HCT116 (cell line): ENCODE results near the gene SEMA6B. TPM values are rescaled to one million over a fixed set of nuclear protein-coding genes. Genes with fewer than 3 reads are reported as not detected.
"Not testable (repeated sequence)": the region's sequence is repeated elsewhere in the genome, so short reads cannot be mapped to it uniquely, and the experiment has no call there.

Experiments used
- ATAC-seq: fragments of 200-7000 bp; cut with Tn5 transposase; 2 replicates; pipeline ENCODE4 v1.9.1; 2020; ENCODE audit warnings: mild to moderate bottlenecking, moderate library complexity
- BruUV-seq: library from RNA; stranded (reverse); fragments of 400-500 nt; replicated peaks from 2 replicates; lab custom pipeline; 2021; lab: Mats Ljungman, UMichigan
- CTCF ChIA-PET: fragments of 300-600 bp; sonication (Branson Sonifier 250); formaldehyde crosslinking; loops from one replicate; lab custom pipeline; 2021; ENCODE audit warnings: antibody characterized with exemption; lab: Charles Lee
- POLR2A ChIA-PET: fragments of 300-600, 350-600 bp; sonication (Branson Sonifier 250); formaldehyde crosslinking; loops from one replicate; lab custom pipeline; 2021; ENCODE audit warnings: antibody characterized with exemption; lab: Charles Lee
- RAD21 ChIA-PET, 2 experiments: fragments of 300-600 bp; sonication (Branson Sonifier 250); formaldehyde crosslinking; loops; one replicate each; lab custom pipeline; 2023; ENCODE audit warnings: low total read pairs in 2 of 2; ENCODE audit not compliant: uncharacterized antibody in 2 of 2, unreplicated experiment in 2 of 2, low non-redundant PET in 1 of 2; lab: Charles Lee
- DNase-seq: peaks from one replicate; pipeline ENCODE4 v3.0.0-alpha.2; 2010; ENCODE audit warnings: low read depth, low spot score
- H2AFZ ChIP-seq: fragments of 200-600 bp; shearing (Covaris generic), sonication (generic); 2 replicates; pipeline ENCODE4 v1.6.1; 2017; ENCODE audit warnings: low read depth, mixed run types, mixed read lengths, antibody characterized with exemption, low read length; ENCODE audit not compliant: poor library complexity, severe bottlenecking
- H3K27ac ChIP-seq: 2 replicates; pipeline ENCODE4 v1.5.1; 2012; ENCODE audit warnings: low read depth, low read length
- H3K27me3 ChIP-seq: fragments of 200-600 bp; sonication (generic); 2 replicates; pipeline ENCODE4 v1.6.1; 2016; ENCODE audit warnings: mixed run types, low read length, mixed read lengths; ENCODE audit not compliant: insufficient read depth
- H3K36me3 ChIP-seq, 2 experiments: fragments of 200-500 bp in 1 of 2; fragments of 200-600 bp in 1 of 2; sonication (Bioruptor generic) in 1 of 2; sonication (generic) in 1 of 2; 2 replicates each; pipeline versions ENCODE4 v1.5.1 to v1.6.1; 2014 to 2016; ENCODE audit warnings: low read length in 2 of 2, inconsistent platforms in 1 of 2, mixed read lengths in 1 of 2, mixed run types in 1 of 2; ENCODE audit not compliant: insufficient read depth in 2 of 2, control insufficient read depth in 1 of 2
- H3K4me1 ChIP-seq, 2 experiments: fragments of 200-600 bp in 1 of 2; sonication (generic) in 1 of 2; 2 replicates each; pipeline versions ENCODE4 v1.5.1 to v1.6.1; 2012 to 2017; ENCODE audit warnings: low read length in 2 of 2, inconsistent platforms in 1 of 2, mild to moderate bottlenecking in 1 of 2, mixed read lengths in 1 of 2, mixed run types in 1 of 2, moderate library complexity in 1 of 2; ENCODE audit not compliant: insufficient read depth in 2 of 2, control insufficient read depth in 1 of 2
- H3K4me2 ChIP-seq: fragments of 200-600 bp; sonication (generic); 2 replicates; pipeline ENCODE4 v1.6.1; 2017; ENCODE audit warnings: mixed run types, low read length, mixed read lengths
- H3K4me3 ChIP-seq, 2 experiments: fragments of 200-600 bp in 1 of 2; sonication (generic) in 1 of 2; replicated peaks in 1 of 2; 2 replicates each; pipeline ENCODE4 v1.5.1; 2011 to 2016; ENCODE audit warnings: low read length in 2 of 2, control low read depth in 1 of 2, low read depth in 1 of 2, mild to moderate bottlenecking in 1 of 2, mixed read lengths in 1 of 2, mixed run types in 1 of 2
- H3K79me2 ChIP-seq: fragments of 200-600 bp; sonication (generic); 2 replicates; pipeline ENCODE4 v1.6.1; 2017; ENCODE audit warnings: mild to moderate bottlenecking, mixed run types, low read length, moderate library complexity, mixed read lengths; ENCODE audit not compliant: insufficient read depth
- H3K9ac ChIP-seq: fragments of 200-600 bp; sonication (generic); 2 replicates; pipeline ENCODE4 v1.6.1; 2016; ENCODE audit warnings: low read length, mixed read lengths
- H3K9me2 ChIP-seq: fragments of 200-600 bp; sonication (generic), shearing (Covaris generic); 2 replicates; pipeline ENCODE4 v1.6.1; 2017; ENCODE audit warnings: mixed run types, mild to moderate bottlenecking, moderate library complexity; ENCODE audit not compliant: insufficient read depth
- H3K9me3 ChIP-seq, 2 experiments: fragments of 200-500 bp in 1 of 2; fragments of 200-600 bp in 1 of 2; sonication (Bioruptor generic) in 1 of 2; sonication (generic) in 1 of 2; 2 replicates each; pipeline ENCODE4 v1.6.1; 2014 to 2017; ENCODE audit warnings: low read length in 2 of 2, mixed read lengths in 2 of 2, inconsistent platforms in 1 of 2, low read depth in 1 of 2, mild to moderate bottlenecking in 1 of 2, mixed run types in 1 of 2, moderate library complexity in 1 of 2; ENCODE audit not compliant: control insufficient read depth in 1 of 2, insufficient read depth in 1 of 2
- H4K20me1 ChIP-seq: fragments of 200-600 bp; sonication (generic), shearing (Covaris generic); 2 replicates; pipeline ENCODE4 v1.6.1; 2017; ENCODE audit warnings: mixed run types, mild to moderate bottlenecking, moderate library complexity; ENCODE audit not compliant: insufficient read depth
- CBX3 ChIP-seq: IDR thresholded peaks from 2 replicates; pipeline ENCODE4 v1.6.1; 2012; ENCODE audit warnings: low read depth
- CEBPB ChIP-seq: IDR thresholded peaks from 2 replicates; pipeline ENCODE4 v1.6.1; 2012; ENCODE audit warnings: low read depth
- ELF1 ChIP-seq: IDR thresholded peaks from 2 replicates; pipeline ENCODE4 v1.6.1; 2012; ENCODE audit warnings: low read depth, borderline replicate concordance
- SIN3A ChIP-seq: IDR thresholded peaks from 2 replicates; pipeline ENCODE4 v1.6.1; 2012; ENCODE audit warnings: low read depth
- YY1 ChIP-seq: IDR thresholded peaks from 2 replicates; pipeline ENCODE4 v1.6.1; 2011; ENCODE audit warnings: low read length, low read depth, moderate library complexity, mild to moderate bottlenecking; ENCODE audit not compliant: insufficient replicate concordance; ENCODE audit errors: extremely low read depth
- intact Hi-C: fragments of 100-400 bp; cut with micrococcal nuclease; formaldehyde crosslinking; loops from 2 replicates; pipeline ENCODE4 v1.10.0; 2022
- total RNA-seq: library from RNA; stranded (reverse); gene quantifications from one replicate; pipeline ENCODE4 v1.2.1, GENCODE V29; 2021; ENCODE audit not compliant: unreplicated experiment
- TF ChIP-seq, protein P1 (sequence below): IDR thresholded peaks from 2 replicates; pipeline ENCODE4 v1.6.1; 2011; ENCODE audit warnings: mild to moderate bottlenecking, low read length, moderate library complexity; ENCODE audit not compliant: insufficient replicate concordance; ENCODE audit errors: extremely low read depth
- TF ChIP-seq, protein P2 (sequence below): IDR thresholded peaks from 2 replicates; pipeline ENCODE4 v1.6.1; 2012; ENCODE audit warnings: low read depth

Gene SEMA6B
- total RNA-seq, 1 experiment from 2014 or later = 58.4 TPM

- ATAC-seq, H3K9ac ChIP-seq, H3K36me3 ChIP-seq, H3K79me2 ChIP-seq, H3K9me3 ChIP-seq, DNase-seq, H2AFZ ChIP-seq, H3K4me2 ChIP-seq, H4K20me1 ChIP-seq, H3K4me3 ChIP-seq, RAD21 ChIA-PET, intact Hi-C loops, H3K27me3 ChIP-seq, H3K27ac ChIP-seq, BruUV-seq, H3K9me2 ChIP-seq: not testable (repeated sequence)
- peaks cover 8 to 15% of the 10 kb centered on the region in 2 experiments; a peak in 3 of 4 replicates for H3K4me1 ChIP-seq
- CTCF ChIA-PET = interaction anchor here (0.6 kb wide), 1 partner anchor 270 kb away, joined by 3 read pairs; no protein-coding TSS in a partner anchor
- POLR2A ChIA-PET = interaction anchor here (0.7 kb wide), 1 partner anchor 310 kb away, joined by 3 read pairs; no protein-coding TSS in a partner anchor
Observed at GRCh38 chr19:4541806-4542145, 17.7 kb downstream of the SEMA6B start.

DNA sequence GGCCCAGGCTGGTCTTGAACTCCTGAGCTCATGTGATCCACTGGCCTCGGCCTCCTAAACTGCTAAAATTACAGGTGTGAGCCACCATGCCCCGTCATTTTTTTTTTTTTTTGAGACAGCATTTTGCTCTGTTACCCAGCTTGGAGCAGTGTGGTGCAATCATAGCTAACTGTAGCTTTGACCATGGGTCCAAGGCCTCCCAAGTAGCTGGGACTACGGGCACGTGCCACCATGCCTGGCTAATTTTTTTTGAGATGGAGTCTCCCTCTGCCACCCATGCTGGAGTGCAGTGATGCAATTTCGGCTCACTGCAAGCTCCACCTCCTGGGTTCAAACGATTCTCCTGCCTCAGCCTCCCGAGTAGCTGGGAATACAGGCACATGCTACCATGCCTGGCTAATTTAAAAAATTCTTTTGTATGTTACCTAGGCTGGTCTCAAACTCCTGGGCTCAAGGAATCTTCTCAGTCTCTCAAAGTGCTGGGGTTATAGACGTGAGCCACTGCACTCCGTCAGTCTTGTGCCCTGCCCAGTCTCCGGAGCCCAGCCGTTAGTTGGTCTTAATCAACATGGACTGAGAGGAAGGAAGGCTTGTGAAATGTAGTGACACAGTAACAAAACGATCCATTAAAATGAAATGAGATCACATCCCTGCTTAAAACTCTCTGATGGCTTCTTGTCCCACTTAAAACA is 18.2 kb downstream of the SEMA6B start:
- H3K9ac ChIP-seq = no peak overlapping the region
- ATAC-seq (no peak), DNase-seq (no peak)
- intact Hi-C loops = no loop called here
- CTCF ChIA-PET = no interaction called here
- no peak overlapping the region for H3K4me2 ChIP-seq
- H3K79me2 ChIP-seq = no peaks in the 10 kb centered on the region
- BruUV-seq = no TSS peak
- no peaks in the 10 kb centered on the region for H3K27me3 ChIP-seq
- no peaks in the 10 kb centered on the region for H3K36me3 ChIP-seq
- no peak overlapping the region for H2AFZ ChIP-seq
- RAD21 ChIA-PET = no interaction called here
- H3K4me3 ChIP-seq = no peak overlapping the region
- no peaks in the 10 kb centered on the region for H3K9me3 ChIP-seq
- POLR2A ChIA-PET = no interaction called here
- no peaks in the 10 kb centered on the region for H4K20me1 ChIP-seq
- no peak overlapping the region for H3K27ac ChIP-seq
- no peaks in the 10 kb centered on the region for H3K9me2 ChIP-seq
- peaks cover 10 to 20% of the 10 kb centered on the region in 2 experiments; a peak in 3 of 4 replicates for H3K4me1 ChIP-seq
- TF ChIP-seq YY1 (no peak), CBX3 (no peak), SIN3A (no peak), CEBPB (no peak), ELF1 (no peak)
- TF ChIP-seq, protein P1, sequence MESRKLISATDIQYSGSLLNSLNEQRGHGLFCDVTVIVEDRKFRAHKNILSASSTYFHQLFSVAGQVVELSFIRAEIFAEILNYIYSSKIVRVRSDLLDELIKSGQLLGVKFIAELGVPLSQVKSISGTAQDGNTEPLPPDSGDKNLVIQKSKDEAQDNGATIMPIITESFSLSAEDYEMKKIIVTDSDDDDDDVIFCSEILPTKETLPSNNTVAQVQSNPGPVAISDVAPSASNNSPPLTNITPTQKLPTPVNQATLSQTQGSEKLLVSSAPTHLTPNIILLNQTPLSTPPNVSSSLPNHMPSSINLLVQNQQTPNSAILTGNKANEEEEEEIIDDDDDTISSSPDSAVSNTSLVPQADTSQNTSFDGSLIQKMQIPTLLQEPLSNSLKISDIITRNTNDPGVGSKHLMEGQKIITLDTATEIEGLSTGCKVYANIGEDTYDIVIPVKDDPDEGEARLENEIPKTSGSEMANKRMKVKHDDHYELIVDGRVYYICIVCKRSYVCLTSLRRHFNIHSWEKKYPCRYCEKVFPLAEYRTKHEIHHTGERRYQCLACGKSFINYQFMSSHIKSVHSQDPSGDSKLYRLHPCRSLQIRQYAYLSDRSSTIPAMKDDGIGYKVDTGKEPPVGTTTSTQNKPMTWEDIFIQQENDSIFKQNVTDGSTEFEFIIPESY = no peak
- TF ChIP-seq, protein P2, sequence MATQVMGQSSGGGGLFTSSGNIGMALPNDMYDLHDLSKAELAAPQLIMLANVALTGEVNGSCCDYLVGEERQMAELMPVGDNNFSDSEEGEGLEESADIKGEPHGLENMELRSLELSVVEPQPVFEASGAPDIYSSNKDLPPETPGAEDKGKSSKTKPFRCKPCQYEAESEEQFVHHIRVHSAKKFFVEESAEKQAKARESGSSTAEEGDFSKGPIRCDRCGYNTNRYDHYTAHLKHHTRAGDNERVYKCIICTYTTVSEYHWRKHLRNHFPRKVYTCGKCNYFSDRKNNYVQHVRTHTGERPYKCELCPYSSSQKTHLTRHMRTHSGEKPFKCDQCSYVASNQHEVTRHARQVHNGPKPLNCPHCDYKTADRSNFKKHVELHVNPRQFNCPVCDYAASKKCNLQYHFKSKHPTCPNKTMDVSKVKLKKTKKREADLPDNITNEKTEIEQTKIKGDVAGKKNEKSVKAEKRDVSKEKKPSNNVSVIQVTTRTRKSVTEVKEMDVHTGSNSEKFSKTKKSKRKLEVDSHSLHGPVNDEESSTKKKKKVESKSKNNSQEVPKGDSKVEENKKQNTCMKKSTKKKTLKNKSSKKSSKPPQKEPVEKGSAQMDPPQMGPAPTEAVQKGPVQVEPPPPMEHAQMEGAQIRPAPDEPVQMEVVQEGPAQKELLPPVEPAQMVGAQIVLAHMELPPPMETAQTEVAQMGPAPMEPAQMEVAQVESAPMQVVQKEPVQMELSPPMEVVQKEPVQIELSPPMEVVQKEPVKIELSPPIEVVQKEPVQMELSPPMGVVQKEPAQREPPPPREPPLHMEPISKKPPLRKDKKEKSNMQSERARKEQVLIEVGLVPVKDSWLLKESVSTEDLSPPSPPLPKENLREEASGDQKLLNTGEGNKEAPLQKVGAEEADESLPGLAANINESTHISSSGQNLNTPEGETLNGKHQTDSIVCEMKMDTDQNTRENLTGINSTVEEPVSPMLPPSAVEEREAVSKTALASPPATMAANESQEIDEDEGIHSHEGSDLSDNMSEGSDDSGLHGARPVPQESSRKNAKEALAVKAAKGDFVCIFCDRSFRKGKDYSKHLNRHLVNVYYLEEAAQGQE = no peak
